Stimulated activated naive CD8-positive, alpha-beta T cell treated with anti-CD3 and anti-CD28 coated beads, Interleukin-15, amount 100 ng/mL, for 72 hours (primary cell): ENCODE measurements around the gene EEF1A1.
"Not testable (repeated sequence)": the region's sequence is repeated elsewhere in the genome, so short reads cannot be mapped to it uniquely, and the experiment has no call there.

Experiments used
- ATAC-seq: fragments of 150-1000 bp; cut with Tn5 transposase; 2 replicates; pipeline ENCODE4 v1.10.0; 2021; ENCODE audit warnings: mild to moderate bottlenecking, moderate library complexity
- DNase-seq, 2 donors: peaks; one replicate each; pipeline ENCODE4 v3.0.0; 2021 to 2022
- H3K27ac Mint-ChIP-seq, 2 donors: one replicate each; pipeline ENCODE4 v1.8.0; 2022; ENCODE audit warnings: mild to moderate bottlenecking in 2 of 2, mixed read lengths in 2 of 2, moderate library complexity in 2 of 2
- H3K27me3 Mint-ChIP-seq: one replicate; pipeline ENCODE4 v1.8.0; 2022; ENCODE audit warnings: mixed read lengths
- H3K4me1 Mint-ChIP-seq: one replicate; pipeline ENCODE4 v1.8.0; 2022; ENCODE audit warnings: mild to moderate bottlenecking, mixed read lengths
- H3K4me3 Mint-ChIP-seq, 2 donors: one replicate each; pipeline ENCODE4 v1.8.0; 2022; ENCODE audit warnings: mild to moderate bottlenecking in 2 of 2, mixed read lengths in 2 of 2, moderate library complexity in 1 of 2
- H3K9me3 Mint-ChIP-seq, 2 donors: one replicate each; pipeline ENCODE4 v1.8.0; 2022; ENCODE audit warnings: mixed read lengths in 2 of 2

The EEF1A1 gene

GRCh38 chr6:73520688-73521350 is at the start of gene EEF1A1:
EEF1A1 (minus strand) TSS chr6:73521032; CDS start chr6:73520026, 1,006 bp downstream.
- Mint-ChIP-seq H3K4me1 (peaks cover 53% of the 10 kb centered on the region), H3K27ac (peak within 1 kb of the TSS; percentile 99 to 100), H3K9me3 (no peaks in the 10 kb centered on the region), H3K27me3 (no peaks in the 10 kb centered on the region), H3K4me3 (peak within 1 kb of the TSS; percentile 88 to 89)
- peak; percentile 79 for ATAC-seq
- peak; percentile 99 for DNase-seq

DNA sequence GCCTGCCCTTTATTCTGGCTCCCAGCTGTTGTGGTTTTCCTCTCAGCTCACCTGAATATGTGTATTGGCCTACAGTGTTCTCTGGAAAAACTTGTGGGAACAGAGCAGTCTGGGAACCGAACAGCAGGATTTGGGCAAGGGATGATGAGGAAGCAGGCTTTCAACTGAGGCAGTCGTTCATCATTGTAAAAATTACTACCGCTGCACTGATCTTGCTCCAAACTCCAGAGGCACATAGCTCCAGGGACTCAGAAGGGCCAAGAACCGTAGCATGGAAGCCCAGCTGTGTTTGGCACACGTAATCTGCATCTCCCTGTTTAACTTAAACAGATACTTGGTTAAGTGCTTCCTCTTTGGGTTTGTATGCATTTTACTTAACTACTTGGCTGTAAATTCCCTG is 48.3 kb upstream of the EEF1A1 start:
- Mint-ChIP-seq H3K27me3 (no peaks in the 10 kb centered on the region), H3K27ac (no peak overlapping the region), H3K4me3 (no peak overlapping the region), H3K4me1 (peaks cover 12% of the 10 kb centered on the region), H3K9me3 (no peaks in the 10 kb centered on the region)
- no peak for DNase-seq
- ATAC-seq: no peak

GRCh38 chr6:73566954-73567591 is 46.2 kb upstream of the EEF1A1 start:
- no peak for DNase-seq
- Mint-ChIP-seq H3K9me3 (no peaks in the 10 kb centered on the region), H3K27me3 (no peaks in the 10 kb centered on the region), H3K4me1 (peaks cover 12% of the 10 kb centered on the region), H3K27ac (no peak overlapping the region), H3K4me3 (no peak overlapping the region)
- ATAC-seq: no peak

DNA sequence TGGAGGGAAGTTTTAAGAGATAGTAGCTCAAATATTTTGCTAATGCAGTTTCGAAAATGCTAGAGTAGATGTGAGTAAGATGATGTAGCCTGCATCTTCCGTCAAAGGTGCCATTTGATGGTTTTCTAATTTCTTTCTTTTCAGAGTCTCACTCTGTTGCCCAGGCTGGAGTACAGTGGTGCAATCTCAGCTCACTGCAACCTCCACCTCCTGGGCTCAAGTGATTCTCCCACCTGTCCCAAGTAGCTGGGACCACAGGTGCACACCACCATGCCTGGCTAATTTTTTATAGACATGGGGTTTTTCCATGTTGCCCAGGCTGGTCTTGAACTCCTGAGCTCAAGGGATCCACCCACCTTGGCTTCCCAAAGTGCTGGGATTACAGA is 45.6 kb upstream of the EEF1A1 start:
- not testable (repeated sequence) for H3K4me3 Mint-ChIP-seq, ATAC-seq, H3K9me3 Mint-ChIP-seq, H3K4me1 Mint-ChIP-seq, H3K27me3 Mint-ChIP-seq, H3K27ac Mint-ChIP-seq, DNase-seq

DNA sequence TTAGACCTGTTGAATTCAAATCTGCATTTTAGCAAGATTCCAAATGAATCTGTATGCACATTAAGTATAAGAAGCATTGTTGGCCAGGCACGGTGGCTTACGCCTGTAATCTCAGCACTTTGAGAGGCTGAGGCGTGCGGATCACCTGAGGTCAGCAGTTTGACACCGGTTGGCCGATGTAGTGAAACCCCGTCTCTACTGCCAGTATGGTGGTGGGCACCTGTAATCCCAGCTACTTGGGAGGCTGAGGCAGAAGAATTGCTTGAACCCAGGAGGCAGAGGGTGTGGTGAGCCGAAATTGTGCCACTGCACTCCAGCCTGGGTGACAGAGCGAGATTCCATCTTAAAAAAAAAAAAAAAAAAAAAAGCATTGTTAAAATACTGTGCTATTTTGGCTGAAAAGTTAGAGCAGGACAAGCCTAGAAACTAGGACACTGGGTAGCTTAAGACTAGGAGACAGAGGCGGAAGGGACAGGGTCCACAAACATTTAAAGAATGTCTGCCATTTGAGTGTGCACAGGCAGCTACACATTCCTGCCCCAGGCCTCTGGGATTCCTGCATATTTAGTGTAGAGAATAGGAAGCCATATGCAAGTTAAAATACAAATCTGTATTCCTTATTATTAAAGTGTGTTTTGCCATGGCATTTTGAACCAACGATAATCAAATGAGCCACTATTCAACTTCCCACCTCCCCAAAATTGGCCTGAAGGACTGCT is 45.1 kb upstream of the EEF1A1 start:
- no peak overlapping the region for H3K4me3 Mint-ChIP-seq
- H3K27ac Mint-ChIP-seq: no peak overlapping the region
- H3K27me3 Mint-ChIP-seq: no peaks in the 10 kb centered on the region
- no peaks in the 10 kb centered on the region for H3K9me3 Mint-ChIP-seq
- no peak for ATAC-seq
- peaks cover 3% of the 10 kb centered on the region for H3K4me1 Mint-ChIP-seq
- DNase-seq: no peak

DNA sequence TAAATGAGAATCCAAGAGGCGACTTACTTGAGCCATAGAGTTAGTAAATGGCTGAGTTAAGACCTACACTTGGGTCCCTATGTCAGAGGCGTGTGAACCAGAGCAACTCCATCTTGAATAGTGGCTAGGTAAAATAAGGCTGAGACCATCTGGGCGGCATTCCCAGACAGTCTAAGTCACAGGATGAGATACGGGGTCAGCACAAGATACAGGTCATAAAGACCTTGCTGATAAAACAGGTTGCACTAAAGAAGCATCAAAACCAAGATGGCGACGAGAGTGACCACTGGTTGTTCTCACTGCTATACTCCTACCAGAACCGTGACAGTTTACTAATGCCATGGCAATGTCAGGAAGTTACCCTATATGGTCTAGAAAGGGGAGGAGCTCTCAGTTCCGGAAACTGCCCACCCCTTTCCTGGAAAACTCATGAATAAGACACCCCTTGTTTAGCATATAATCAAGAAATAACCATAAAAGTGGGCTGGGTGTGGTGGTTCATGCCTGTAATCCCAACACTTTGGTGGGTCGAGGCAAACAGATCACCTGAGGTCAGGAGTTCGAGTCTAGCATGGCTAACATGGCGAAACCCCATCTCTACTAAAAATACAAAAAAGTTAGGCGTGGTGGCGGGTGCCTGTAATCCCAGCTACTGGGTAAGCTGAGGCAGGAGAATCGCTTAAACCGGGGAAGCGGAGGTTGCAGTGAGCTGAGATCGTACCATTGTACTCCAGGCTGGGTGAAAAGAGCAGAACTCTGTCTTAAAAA is 43.9 kb upstream of the EEF1A1 start:
- H3K27me3 Mint-ChIP-seq: no peaks in the 10 kb centered on the region
- no peak overlapping the region for H3K27ac Mint-ChIP-seq
- H3K4me1 Mint-ChIP-seq: peaks cover 14% of the 10 kb centered on the region
- ATAC-seq: no peak
- no peak overlapping the region for H3K4me3 Mint-ChIP-seq
- H3K9me3 Mint-ChIP-seq: no peaks in the 10 kb centered on the region
- no peak for DNase-seq

DNA sequence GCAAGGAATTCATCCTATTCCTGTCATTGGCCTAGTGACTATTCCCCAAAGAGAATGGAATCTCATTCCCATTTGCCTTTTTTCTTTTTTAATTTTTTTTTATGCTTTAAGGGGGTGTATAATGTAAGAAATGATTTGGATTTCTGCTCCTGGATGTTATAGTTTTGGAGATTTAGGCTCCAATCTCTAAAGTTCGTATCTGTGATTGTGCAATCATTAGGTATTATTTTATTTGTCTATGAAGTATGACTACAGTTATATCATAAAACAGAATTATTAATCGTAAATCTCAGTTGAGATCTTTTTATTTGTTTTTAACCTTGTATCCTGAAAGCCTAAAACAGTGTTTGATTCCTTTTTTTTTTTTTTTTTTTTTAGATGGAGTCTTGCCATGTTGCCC is 41.7 kb upstream of the EEF1A1 start:
- H3K27ac Mint-ChIP-seq: no peak overlapping the region
- no peaks in the 10 kb centered on the region for H3K27me3 Mint-ChIP-seq
- no peak overlapping the region for H3K4me3 Mint-ChIP-seq
- H3K4me1 Mint-ChIP-seq: peaks cover 29% of the 10 kb centered on the region
- DNase-seq: no peak
- no peak for ATAC-seq
- H3K9me3 Mint-ChIP-seq: no peaks in the 10 kb centered on the region

DNA sequence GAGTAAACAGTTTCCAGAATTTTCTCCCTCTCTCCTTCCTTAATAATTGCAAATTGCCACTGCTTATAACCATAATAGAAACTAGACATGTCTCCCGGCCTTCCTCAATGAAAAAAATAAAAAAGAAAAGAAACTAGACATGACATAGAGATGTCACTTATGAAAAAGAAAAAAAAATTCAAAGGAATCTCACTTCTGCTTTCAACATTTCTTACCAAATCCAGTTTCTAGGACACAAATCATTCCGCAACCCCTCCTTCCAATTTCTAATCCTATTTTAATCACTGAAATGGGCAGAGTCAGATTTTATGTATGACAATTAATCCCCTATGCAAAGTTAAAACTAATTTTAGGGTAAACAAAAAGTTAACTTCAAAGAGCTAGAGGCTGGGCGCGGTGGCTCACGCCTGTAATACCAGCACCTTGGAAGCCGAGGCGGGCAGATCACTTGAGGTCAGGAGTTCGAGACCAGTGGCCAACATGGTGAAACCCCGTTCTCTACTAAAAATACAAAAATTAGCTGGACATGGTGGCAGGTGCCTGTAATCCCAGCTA is 40.1 kb upstream of the EEF1A1 start:
- Mint-ChIP-seq H3K9me3 (no peaks in the 10 kb centered on the region), H3K27me3 (no peaks in the 10 kb centered on the region), H3K27ac (peak overlapping the region in 1 of 2 donors; percentile 70), H3K4me1 (peaks cover 29% of the 10 kb centered on the region), H3K4me3 (no peak overlapping the region)
- ATAC-seq: no peak
- DNase-seq: no peak

GRCh38 chr6:73560182-73560732 is 39.4 kb upstream of the EEF1A1 start:
- DNase-seq (no peak), ATAC-seq (peak; percentile 45)
- no peaks in the 10 kb centered on the region for H3K27me3 Mint-ChIP-seq
- H3K4me3 Mint-ChIP-seq: no peak overlapping the region
- H3K27ac Mint-ChIP-seq: no peak overlapping the region
- H3K4me1 Mint-ChIP-seq: peaks cover 29% of the 10 kb centered on the region
- no peaks in the 10 kb centered on the region for H3K9me3 Mint-ChIP-seq

DNA sequence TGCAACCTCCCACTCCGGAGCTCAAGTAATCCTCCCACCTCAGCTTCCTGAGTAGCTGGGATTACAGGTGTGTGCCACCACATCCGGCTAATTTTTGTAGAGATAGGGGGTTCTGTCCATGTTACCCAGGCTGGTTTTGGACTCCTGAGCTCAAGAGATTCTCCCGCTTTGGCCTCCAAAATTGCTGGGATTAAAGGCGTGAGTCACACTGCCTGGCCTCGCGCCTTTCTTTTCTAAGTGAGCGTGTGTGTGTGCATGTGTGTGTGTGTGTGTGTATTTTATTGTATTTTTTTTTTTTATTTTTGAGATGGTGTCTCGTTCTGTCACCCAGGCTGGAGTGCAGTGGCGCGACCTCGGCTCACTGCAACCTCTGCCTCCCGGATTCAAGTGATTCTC is 38.6 kb upstream of the EEF1A1 start:
- H3K27me3 Mint-ChIP-seq, DNase-seq, H3K4me3 Mint-ChIP-seq, ATAC-seq, H3K9me3 Mint-ChIP-seq: not testable (repeated sequence)
- Mint-ChIP-seq H3K27ac (peak overlapping the region in 1 of 2 donors; percentile 76), H3K4me1 (peaks cover 29% of the 10 kb centered on the region)

GRCh38 chr6:73558624-73559398 is 38.0 kb upstream of the EEF1A1 start:
- Mint-ChIP-seq H3K27ac (peak overlapping the region in 1 of 2 donors; percentile 76), H3K9me3 (no peaks in the 10 kb centered on the region), H3K4me3 (no peak overlapping the region), H3K27me3 (no peaks in the 10 kb centered on the region), H3K4me1 (peaks cover 29% of the 10 kb centered on the region)
- ATAC-seq: peak; percentile 64
- no peak for DNase-seq

DNA sequence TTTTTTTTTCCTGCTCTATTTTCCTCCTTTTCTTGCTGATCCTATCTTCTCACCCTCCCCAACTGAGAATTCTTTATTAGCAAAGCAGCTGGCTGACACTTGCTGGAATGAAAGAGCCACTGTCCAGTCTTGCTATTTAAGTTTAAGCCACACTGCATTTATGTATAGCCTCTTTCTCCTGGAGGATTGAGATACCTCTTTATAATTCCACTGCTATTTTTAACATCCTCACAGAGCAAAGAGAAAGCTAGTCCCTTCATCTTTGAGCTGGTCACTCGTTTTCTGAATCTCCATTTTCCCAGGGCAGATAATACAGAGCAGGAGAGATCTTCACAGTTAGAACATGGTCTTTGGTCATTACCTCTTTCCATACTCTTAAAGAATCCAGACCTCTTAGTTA is 36.0 kb upstream of the EEF1A1 start:
- no peak overlapping the region for H3K4me3 Mint-ChIP-seq
- no peak overlapping the region for H3K27ac Mint-ChIP-seq
- ATAC-seq (no peak), DNase-seq (no peak)
- no peaks in the 10 kb centered on the region for H3K9me3 Mint-ChIP-seq
- no peaks in the 10 kb centered on the region for H3K27me3 Mint-ChIP-seq
- H3K4me1 Mint-ChIP-seq: peaks cover 29% of the 10 kb centered on the region

DNA sequence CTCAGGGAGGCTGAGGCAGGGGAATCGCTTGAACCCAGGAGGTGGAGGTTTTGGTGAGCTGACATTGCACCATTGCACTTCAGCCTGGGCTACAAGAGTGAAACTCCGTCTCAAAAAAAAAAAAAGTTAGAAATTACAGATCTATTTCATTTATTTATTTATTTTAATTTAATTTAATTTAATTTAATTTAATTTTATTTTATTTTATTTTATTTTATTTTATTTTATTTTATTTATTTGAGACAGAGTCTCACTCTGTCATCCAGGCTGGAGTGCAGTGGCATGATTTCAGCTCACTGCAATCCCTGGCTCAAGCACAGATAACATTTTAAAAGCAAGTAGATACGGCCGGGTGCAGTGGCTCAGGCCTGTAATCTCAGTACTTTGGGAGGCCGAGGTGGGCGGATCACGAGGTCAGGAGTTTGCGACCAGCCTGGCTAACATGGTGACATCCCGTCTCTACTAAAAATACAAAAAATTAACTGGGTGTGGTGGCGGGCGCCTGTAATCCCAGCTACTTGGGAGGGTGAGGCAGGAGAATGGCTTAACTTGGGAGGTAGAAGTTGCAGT is 34.6 kb upstream of the EEF1A1 start:
- H3K9me3 Mint-ChIP-seq, DNase-seq, H3K4me3 Mint-ChIP-seq, ATAC-seq, H3K27me3 Mint-ChIP-seq: not testable (repeated sequence)
- H3K27ac Mint-ChIP-seq: peak overlapping the region in 1 of 2 donors; percentile 66
- peaks cover 22% of the 10 kb centered on the region for H3K4me1 Mint-ChIP-seq

DNA sequence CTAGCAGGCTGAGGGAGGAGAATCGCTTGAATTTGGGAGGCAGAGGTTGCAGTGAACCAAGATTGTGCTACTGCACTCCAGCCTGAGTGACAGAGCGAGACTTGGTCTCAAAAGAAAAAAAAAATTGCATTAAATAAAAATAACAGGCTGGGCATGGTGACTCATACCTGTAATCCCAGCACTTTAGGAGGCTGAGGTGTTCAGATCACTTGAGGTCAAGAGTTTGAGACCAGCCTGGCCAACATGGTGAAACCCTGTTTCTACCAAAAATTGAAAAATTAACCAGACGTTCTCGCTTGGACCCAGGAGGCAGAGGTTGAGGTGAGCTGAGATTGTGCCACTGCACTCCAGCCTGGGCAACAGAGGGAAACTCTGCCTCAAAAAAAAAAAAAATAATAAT is 30.3 kb upstream of the EEF1A1 start:
- ATAC-seq, H3K27me3 Mint-ChIP-seq, H3K9me3 Mint-ChIP-seq, H3K27ac Mint-ChIP-seq, H3K4me1 Mint-ChIP-seq, H3K4me3 Mint-ChIP-seq, DNase-seq: not testable (repeated sequence)
